GM13976 (cell line): ENCODE results near the gene WNT5A.

ENCODE experiments used
- DNase-seq: peaks from one replicate; pipeline ENCODE4 v3.0.0; 2012; ENCODE audit warnings: low spot score
- CTCF ChIP-seq: IDR thresholded peaks from 2 replicates; pipeline ENCODE4 v1.5.1; 2012; ENCODE audit warnings: borderline replicate concordance, mild to moderate bottlenecking; ENCODE audit not compliant: insufficient read depth; ENCODE audit errors: extremely low read depth, missing control alignments, control extremely low read depth
- in situ Hi-C: fragments of 300-500 bp; cut with MboI; formaldehyde crosslinking; loops from one replicate; pipeline ENCODE4 v1.12.0; 2022; ENCODE audit warnings: low sequenced_read_pairs, mixed read lengths, inconsistent platforms; ENCODE audit not compliant: unreplicated experiment

The WNT5A gene

GRCh38 chr3:55417211-55417610, 69.9 kb downstream of the WNT5A start:
- no peak for TF ChIP-seq CTCF
- no peak for DNase-seq
- in situ Hi-C loops: no loop called here

GRCh38 chr3:55416331-55416821, 70.7 kb downstream of the WNT5A start:
- in situ Hi-C loops: no loop called here
- DNase-seq: no peak
- TF ChIP-seq CTCF: no peak
